Fibroblast of skin of abdomen (primary cell): Measurements from ENCODE around the gene SCAANT1.

Experiments used
- DNase-seq: peaks from one replicate; pipeline ENCODE4 v3.0.0-alpha.2; 2013

The SCAANT1 gene

DNA sequence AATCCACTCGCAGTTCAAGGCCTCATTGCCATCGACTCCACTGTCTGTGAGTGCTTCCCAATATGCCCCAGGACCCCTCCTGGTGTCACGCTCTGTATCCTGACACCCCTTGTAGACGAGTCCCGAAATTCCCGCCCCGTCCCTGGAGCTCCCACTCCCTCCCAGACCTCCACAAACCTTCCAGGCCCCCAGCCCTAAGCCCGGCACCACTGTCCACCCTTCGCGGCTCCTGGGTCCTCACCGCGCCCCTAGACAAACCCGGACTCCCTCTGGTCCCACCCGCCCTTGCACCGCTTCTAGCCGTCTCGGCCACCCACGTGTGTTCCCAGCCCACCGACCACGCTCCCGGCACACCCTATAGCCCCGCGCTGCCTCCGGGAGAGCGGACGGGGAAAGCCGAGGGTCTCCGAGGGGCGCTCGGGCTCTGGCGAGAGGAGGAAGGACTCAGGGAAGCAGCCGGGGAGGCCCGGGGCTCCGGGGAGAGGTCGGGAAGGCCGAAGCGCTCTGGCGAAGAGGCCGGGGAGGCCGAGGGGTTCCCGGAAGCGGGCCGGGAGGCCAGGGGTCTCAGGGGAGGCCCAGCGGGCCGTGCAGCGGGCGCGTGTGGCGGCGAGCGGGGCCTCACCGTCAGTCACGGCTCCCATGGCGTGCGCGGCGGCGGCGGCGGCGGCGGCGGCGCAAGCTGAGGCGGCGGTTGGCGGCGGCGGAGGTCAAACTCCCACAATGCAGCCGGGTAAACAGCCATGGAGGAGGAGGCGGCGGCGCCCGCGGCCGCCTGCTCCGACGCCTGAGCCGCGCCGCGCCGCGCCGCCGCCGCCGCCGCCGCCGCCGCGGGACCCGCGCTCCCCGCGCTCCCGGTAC lies 48.8 kb downstream of the SCAANT1 start, which contains the start of the genes ATXN7 and THOC7:
Gene ATXN7, plus strand, starts transcription at position 718 of the 858 bp plus-strand sequence. CDS start 48,732 bp downstream, outside the sequence.
Gene THOC7, minus strand, starts transcription at position 656 of the 858 bp plus-strand sequence. Its CDS starts 15 bp downstream, at position 641.
- DNase-seq = peak; percentile 71

DNA sequence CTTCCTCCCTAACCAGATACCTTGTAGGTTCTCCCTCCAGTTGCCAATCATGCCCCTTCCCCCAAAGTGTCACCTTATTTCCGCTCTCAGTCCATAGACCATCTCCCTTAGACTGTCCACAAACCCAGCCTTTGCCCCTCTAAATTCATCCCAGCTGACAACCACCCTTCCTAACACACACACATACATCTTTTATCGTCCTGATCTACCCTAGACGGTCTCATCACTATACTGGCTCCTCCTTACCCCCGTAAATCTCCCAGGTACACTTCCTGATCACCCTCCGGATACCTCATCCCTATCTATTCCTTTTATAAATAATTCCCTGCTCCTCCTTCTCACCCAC lies 49.4 kb downstream of the SCAANT1 start:
- no peak for DNase-seq
